ENCODE measurements around the gene TMPRSS4. TPM values are rescaled to one million over a fixed set of nuclear protein-coding genes. Genes with fewer than 3 reads are reported as not detected.

TMPRSS4 gene
- total and polyA plus RNA-seq, 4 donors, result 4.8 to 10.1 (median 8.7) TPM

DNA sequence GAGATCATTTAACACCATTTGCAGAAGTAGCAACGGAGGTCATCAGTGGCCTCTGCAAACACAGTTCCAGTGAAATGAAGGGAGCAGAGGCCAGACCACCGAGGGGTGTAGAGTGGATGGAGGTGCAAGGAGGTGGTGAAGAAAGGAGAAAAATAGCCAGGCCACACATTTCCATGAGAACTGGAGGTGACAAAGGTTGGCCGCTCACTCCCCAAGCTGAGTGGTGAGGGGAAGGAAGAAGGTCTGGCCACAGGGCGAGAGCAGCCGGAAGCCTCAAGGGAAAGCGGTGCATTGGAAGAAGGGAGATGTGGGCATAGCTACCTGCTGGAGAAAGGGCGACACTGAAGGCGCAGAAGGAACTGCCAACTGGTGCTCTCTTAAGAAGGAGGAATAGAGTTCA lies 20.1 kb upstream of the TMPRSS4 start:
- Histone ChIP-seq H3K27me3 (ENCODE audit: control insufficient read depth in 3 of 3, insufficient read depth in 3 of 3, low read length in 2 of 3) (no peaks in the 10 kb centered on the region), H3K27ac (ENCODE audit: low read depth in 1 of 2, low read length in 1 of 2) (no peak overlapping the region), H3K9ac (ENCODE audit: insufficient read depth in 1 of 2, low read length in 2 of 2) (no peak overlapping the region), H3K9me3 (ENCODE audit: control insufficient read depth in 4 of 4, insufficient read depth in 3 of 4, low read length in 3 of 4) (no peaks in the 10 kb centered on the region), H3K4me3 (no peak overlapping the region), H3K4me1 (ENCODE audit: control insufficient read depth in 5 of 5, insufficient read depth in 5 of 5, low read length in 5 of 5) (no peaks in the 10 kb centered on the region), H3K36me3 (ENCODE audit: control insufficient read depth in 4 of 4, insufficient read depth in 4 of 4, low read length in 4 of 4) (no peaks in the 10 kb centered on the region)
- TF ChIP-seq, protein P1, sequence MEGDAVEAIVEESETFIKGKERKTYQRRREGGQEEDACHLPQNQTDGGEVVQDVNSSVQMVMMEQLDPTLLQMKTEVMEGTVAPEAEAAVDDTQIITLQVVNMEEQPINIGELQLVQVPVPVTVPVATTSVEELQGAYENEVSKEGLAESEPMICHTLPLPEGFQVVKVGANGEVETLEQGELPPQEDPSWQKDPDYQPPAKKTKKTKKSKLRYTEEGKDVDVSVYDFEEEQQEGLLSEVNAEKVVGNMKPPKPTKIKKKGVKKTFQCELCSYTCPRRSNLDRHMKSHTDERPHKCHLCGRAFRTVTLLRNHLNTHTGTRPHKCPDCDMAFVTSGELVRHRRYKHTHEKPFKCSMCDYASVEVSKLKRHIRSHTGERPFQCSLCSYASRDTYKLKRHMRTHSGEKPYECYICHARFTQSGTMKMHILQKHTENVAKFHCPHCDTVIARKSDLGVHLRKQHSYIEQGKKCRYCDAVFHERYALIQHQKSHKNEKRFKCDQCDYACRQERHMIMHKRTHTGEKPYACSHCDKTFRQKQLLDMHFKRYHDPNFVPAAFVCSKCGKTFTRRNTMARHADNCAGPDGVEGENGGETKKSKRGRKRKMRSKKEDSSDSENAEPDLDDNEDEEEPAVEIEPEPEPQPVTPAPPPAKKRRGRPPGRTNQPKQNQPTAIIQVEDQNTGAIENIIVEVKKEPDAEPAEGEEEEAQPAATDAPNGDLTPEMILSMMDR (IDR thresholded peaks at IDR 0.05; ENCODE audit: control extremely low read depth, extremely low read depth), result no peak
- no peak for ATAC-seq (ENCODE audit: insufficient read depth, low FRiP score)
- DNase-seq, result no peak
- WGBS, 2 donors, result 36 to 74% methylated on average over 8 of the region's 8 CpGs

DNA sequence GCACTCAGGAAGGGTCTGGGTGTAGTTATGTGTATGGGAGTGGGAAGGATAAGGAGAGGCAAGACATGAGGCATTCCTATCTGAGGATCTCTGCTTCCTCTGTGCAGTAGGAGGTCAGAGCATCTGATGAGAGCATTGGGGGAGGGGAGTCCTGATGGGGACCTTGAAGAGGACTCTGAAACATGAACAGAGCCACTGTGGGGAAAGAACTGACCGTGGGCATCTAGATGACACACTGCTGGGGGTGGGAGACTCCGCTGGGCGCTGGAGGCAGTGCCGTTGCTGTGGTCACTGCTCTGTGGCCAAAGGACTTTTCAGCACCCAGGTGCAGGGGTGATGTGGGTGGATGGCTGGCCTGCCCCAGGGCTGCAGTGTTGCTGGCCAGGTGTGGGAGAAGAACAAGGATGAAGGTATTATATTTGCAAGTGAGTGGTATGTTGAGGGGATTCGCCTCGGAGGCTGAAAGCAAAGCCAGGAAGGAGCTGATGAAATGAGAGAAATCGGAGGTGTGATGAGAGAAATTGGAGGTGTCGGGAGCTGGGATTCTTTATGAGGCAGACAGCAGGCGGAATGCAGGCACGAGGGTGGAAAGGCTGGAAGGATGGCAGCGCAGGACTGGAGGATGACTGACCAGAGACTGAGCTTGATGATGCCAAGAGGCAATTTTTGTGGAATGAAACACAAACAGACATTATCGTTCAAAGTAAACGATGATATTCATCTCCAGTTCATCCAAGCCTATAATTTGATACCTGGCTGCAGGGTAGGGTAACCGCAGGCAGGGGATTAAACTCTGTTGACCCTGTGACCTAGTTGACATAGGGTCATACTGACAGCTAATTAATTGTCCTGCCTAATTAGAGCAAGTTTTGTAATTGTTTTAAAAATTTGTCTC lies 19.4 kb upstream of the TMPRSS4 start:
- TF ChIP-seq, protein P1 (IDR thresholded peaks at IDR 0.05; ENCODE audit: control extremely low read depth, extremely low read depth), result no peak
- H3K27me3 ChIP-seq (ENCODE audit: control insufficient read depth in 3 of 3, insufficient read depth in 3 of 3, low read length in 2 of 3), result no peaks in the 10 kb centered on the region
- no peaks in the 10 kb centered on the region for H3K36me3 ChIP-seq (ENCODE audit: control insufficient read depth in 4 of 4, insufficient read depth in 4 of 4, low read length in 4 of 4)
- DNase-seq (no peak), ATAC-seq (ENCODE audit: insufficient read depth, low FRiP score) (no peak)
- no peak overlapping the region for H3K4me3 ChIP-seq
- no peak overlapping the region for H3K9ac ChIP-seq (ENCODE audit: insufficient read depth in 1 of 2, low read length in 2 of 2)
- no peaks in the 10 kb centered on the region for H3K4me1 ChIP-seq (ENCODE audit: control insufficient read depth in 5 of 5, insufficient read depth in 5 of 5, low read length in 5 of 5)
- H3K27ac ChIP-seq (ENCODE audit: low read depth in 1 of 2, low read length in 1 of 2), result no peak overlapping the region
- WGBS, 2 donors, result 79 to 86% methylated on average over 14 of the region's 14 CpGs
- H3K9me3 ChIP-seq (ENCODE audit: control insufficient read depth in 4 of 4, insufficient read depth in 3 of 4, low read length in 3 of 4), result no peaks in the 10 kb centered on the region

DNA sequence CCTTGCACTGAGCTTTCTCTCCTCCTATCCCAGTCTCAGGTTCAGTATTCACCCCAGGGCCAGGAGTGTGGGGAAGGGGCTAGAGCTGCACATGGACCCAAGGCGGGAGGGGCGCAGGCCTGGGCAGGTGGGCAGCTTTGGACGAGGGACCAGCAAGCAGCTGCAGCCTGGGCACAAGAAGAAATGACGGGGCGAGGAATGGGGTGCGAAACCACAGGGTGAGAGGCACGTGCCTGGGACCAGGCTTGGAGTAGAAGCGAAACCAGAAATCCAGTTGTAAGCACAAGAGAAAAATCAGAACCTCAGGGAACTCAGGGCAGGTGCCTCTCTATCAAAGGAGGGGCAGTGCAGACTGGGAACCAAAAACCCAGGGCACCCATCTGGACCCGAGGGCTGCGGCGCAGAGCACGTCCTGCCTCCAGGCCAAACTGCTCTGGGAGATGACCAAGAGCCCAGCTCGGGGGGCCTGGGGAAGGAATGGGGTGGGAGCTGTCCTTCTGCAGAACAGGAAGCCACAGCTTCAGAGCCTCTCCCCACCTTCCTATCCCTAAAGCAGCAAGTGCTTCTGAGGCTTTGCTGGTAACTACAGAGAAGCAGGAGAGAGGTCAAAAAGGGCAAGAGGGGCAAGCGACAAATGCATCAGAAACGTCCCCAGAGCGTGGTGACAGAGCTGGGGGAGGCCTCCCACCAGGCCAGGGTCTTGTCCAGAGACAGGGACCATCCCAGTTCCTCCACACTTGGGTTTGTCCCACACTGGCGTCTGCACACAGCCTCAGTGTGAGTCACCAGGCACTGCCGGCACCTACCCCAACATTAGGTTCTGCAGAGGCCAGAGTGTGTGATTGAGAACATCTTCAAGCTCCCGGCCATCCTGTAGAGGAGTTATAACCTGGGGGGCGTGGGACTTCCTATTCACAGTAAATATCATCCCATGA lies 18.3 kb upstream of the TMPRSS4 start:
- H3K4me3 ChIP-seq, result no peak overlapping the region
- no peak overlapping the region for H3K27ac ChIP-seq (ENCODE audit: low read depth in 1 of 2, low read length in 1 of 2)
- H3K9me3 ChIP-seq (ENCODE audit: control insufficient read depth in 4 of 4, insufficient read depth in 3 of 4, low read length in 3 of 4), result no peaks in the 10 kb centered on the region
- 75 to 81% methylated on average over 20 of the region's 20 CpGs for WGBS, 2 donors
- DNase-seq, result no peak
- TF ChIP-seq, protein P1 (IDR thresholded peaks at IDR 0.05; ENCODE audit: control extremely low read depth, extremely low read depth), result no peak
- no peaks in the 10 kb centered on the region for H3K27me3 ChIP-seq (ENCODE audit: control insufficient read depth in 3 of 3, insufficient read depth in 3 of 3, low read length in 2 of 3)
- H3K9ac ChIP-seq (ENCODE audit: insufficient read depth in 1 of 2, low read length in 2 of 2), result peak overlapping the region in 1 of 2 donors; percentile 2
- H3K36me3 ChIP-seq (ENCODE audit: control insufficient read depth in 4 of 4, insufficient read depth in 4 of 4, low read length in 4 of 4), result no peaks in the 10 kb centered on the region
- no peak for ATAC-seq (ENCODE audit: insufficient read depth, low FRiP score)
- H3K4me1 ChIP-seq (ENCODE audit: control insufficient read depth in 5 of 5, insufficient read depth in 5 of 5, low read length in 5 of 5), result no peaks in the 10 kb centered on the region
